Activated T-cell treated with anti-CD3 and anti-CD28 coated beads, Interleukin-2, amount 50 U/mL, for 72 hours (primary cell): Measurements from ENCODE around the gene BABAM2. TPM values are rescaled to one million over a fixed set of nuclear protein-coding genes. Genes with fewer than 3 reads are reported as not detected.

ENCODE experiments used
- ATAC-seq, 2 donors: fragments of 150-1000 bp; cut with Tn5 transposase; replicated peaks in 1 of 2; 2 replicates each; pipeline ENCODE4 v1.10.0; 2021; ENCODE audit warnings: moderate library complexity in 2 of 2, mild to moderate bottlenecking in 1 of 2
- DNase-seq, 2 donors: peaks; one replicate each; pipeline ENCODE4 v3.0.0; 2021 to 2022; ENCODE audit warnings: mixed read lengths in 1 of 2
- H3K27ac Mint-ChIP-seq: one replicate; pipeline ENCODE4 v1.8.0; 2022; ENCODE audit warnings: mild to moderate bottlenecking, moderate library complexity, mixed read lengths
- H3K27me3 Mint-ChIP-seq: one replicate; pipeline ENCODE4 v1.8.0; 2022; ENCODE audit warnings: low read depth, mixed read lengths
- H3K36me3 Mint-ChIP-seq, 2 donors: one replicate each; pipeline ENCODE4 v1.8.0; 2022; ENCODE audit warnings: mixed read lengths in 2 of 2, mild to moderate bottlenecking in 1 of 2; ENCODE audit not compliant: insufficient read depth in 2 of 2
- H3K4me1 Mint-ChIP-seq: one replicate; pipeline ENCODE4 v1.8.0; 2022; ENCODE audit warnings: low read depth, mixed read lengths
- H3K4me3 Mint-ChIP-seq, 2 donors: one replicate each; pipeline ENCODE4 v1.8.0; 2022; ENCODE audit warnings: mild to moderate bottlenecking in 2 of 2, mixed read lengths in 2 of 2, moderate library complexity in 2 of 2
- H3K9me3 Mint-ChIP-seq, 2 donors: one replicate each; pipeline ENCODE4 v1.8.0; 2022; ENCODE audit warnings: mixed read lengths in 2 of 2
- total RNA-seq, 2 donors: library from RNA; stranded (reverse); gene quantifications; one replicate each; pipeline ENCODE4 v1.2.3, GENCODE V29; 2022

Gene BABAM2
- total RNA-seq, 2 donors from 2014 or later = 96.6 to 97.2 TPM

DNA sequence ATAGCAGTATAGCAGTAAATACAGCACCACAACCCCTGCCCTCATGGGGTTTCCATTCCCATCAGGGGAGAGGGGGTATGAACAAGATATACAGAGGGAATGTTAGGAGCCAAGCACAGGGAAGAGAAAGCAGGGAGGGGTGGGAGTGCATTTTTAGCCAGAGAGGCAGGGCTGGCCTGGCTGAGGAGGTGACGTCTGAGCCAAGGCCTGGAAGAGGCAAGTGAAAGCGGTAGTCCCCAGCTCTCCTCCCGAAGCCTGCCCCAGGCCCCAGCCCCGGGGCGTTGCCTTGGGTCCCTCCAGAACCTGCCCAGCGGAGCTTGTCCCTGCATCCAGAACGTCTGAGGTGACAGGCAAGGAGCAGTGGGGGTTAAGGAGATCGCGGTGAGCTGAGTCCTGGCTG is 457.1 kb downstream of the BABAM2 start:
- DNase-seq = no peak
- Mint-ChIP-seq H3K27ac (peak overlapping the region; percentile 83), H3K4me3 (peak overlapping the region; percentile 65 to 66), H3K27me3 (no peaks in the 10 kb centered on the region), H3K4me1 (peaks cover 50% of the 10 kb centered on the region), H3K36me3 (no peaks in the 10 kb centered on the region), H3K9me3 (no peaks in the 10 kb centered on the region)
- ATAC-seq = no peak

DNA sequence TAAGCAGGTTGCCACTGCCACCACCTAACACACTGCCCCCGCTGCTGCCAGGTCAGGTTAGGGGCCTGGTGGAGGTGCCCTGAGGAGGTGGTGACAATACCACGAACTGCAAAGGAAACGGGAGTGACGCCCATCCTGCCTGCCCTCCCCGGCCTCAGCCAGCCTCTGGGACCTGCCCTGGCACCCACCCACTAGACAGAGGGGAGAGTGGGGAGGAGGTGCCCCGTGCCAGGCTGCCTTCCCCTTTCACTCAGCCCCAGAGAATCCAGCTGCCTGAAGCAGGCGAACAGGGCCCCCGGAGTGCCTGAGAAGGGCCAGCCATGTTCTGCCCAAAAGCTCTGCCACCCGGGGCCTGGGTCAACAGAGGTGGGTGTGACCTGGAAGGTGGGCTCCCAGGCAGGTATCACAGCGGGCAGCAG is 457.6 kb downstream of the BABAM2 start:
- DNase-seq = peak; percentile 77 to 78
- Mint-ChIP-seq H3K36me3 (no peaks in the 10 kb centered on the region), H3K9me3 (no peaks in the 10 kb centered on the region), H3K27ac (peak overlapping the region; percentile 83), H3K4me3 (peak overlapping the region; percentile 65 to 66), H3K27me3 (no peaks in the 10 kb centered on the region), H3K4me1 (peaks cover 51% of the 10 kb centered on the region)
- peak; percentile 89 to 92 for ATAC-seq

DNA sequence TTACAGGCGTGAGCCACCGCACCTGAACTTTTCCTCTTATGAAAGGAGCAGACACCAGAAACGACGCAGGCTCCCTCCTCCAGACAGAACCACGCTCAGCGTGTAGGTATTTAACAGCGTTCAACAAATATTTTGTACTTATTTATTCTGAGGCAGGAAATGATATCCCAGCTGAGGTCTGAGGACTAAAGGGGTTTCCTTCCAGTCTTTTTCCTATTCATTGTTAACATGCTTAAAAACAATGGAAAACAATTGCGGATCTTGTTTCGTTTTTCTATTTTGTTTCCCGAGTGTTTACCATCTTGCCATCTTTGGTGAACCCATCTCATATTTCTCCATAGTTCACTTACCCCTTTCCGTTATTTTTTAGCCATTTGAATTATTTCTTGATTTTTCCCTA is 458.4 kb downstream of the BABAM2 start:
- H3K27me3 Mint-ChIP-seq = no peaks in the 10 kb centered on the region
- H3K4me3 Mint-ChIP-seq = peak overlapping the region; percentile 65 to 66
- H3K27ac Mint-ChIP-seq = peak overlapping the region; percentile 83
- ATAC-seq (no peak), DNase-seq (no peak)
- no peaks in the 10 kb centered on the region for H3K9me3 Mint-ChIP-seq
- H3K4me1 Mint-ChIP-seq = peaks cover 51% of the 10 kb centered on the region
- H3K36me3 Mint-ChIP-seq = no peaks in the 10 kb centered on the region

DNA sequence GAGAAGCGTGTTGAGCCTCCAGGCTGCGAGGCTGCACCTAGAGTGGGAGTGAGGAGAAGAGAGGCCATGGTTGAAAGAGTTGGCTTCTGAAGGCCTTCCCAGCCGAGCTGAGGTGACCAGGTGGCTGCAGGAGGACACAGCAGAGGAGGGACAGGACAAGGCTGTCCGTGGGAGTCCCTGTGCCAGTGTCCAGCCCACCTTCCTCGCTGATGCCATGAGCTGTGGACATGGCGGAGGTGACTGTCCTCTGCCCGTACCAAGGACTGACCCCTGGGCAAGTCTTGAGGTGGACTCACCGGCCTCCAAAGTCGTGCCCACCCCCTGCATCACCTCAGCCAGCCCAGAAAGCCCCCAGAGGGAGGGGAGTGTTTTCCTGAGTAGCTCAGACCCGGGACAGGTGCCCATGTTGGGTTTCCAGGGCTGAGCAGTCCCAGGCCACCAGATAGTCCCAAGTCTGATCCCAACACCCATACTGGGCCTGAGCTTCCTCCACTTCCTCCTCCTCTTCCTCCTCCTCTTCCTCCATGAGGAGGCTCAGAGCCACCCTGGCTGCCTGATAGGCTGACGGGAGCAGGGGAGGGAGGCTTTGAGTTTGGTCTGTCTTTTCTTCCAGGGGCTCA is 459.1 kb downstream of the BABAM2 start:
- peak overlapping the region; percentile 83 for H3K27ac Mint-ChIP-seq
- H3K4me1 Mint-ChIP-seq = peaks cover 51% of the 10 kb centered on the region
- H3K9me3 Mint-ChIP-seq = no peaks in the 10 kb centered on the region
- H3K36me3 Mint-ChIP-seq = no peaks in the 10 kb centered on the region
- ATAC-seq (no peak), DNase-seq (no peak)
- H3K4me3 Mint-ChIP-seq = peak overlapping the region; percentile 34 to 65
- no peaks in the 10 kb centered on the region for H3K27me3 Mint-ChIP-seq

DNA sequence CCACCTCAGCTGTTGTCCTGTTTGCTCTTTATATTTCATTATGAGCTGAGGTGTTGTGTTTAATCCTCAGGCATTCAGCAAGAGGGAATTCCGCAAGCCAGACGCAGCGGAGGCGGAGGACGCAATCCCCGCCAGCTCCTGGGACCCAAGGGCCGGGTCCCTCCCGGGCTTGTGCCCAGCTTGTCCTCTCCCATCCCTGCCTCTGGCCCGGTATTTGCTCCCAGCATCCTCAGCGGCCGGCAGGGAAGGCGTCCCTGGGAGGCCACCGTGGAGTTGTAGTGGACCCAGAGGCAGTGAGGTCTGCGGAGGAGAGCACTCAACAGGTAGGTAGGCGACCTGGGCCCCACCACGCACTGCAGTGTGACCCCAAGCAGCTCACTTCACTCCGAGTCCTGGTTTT is 459.7 kb downstream of the BABAM2 start:
- Mint-ChIP-seq H3K36me3 (no peaks in the 10 kb centered on the region), H3K4me1 (peaks cover 51% of the 10 kb centered on the region), H3K4me3 (no peak overlapping the region), H3K27me3 (no peaks in the 10 kb centered on the region), H3K9me3 (no peaks in the 10 kb centered on the region), H3K27ac (no peak overlapping the region)
- no peak for ATAC-seq
- no peak for DNase-seq

DNA sequence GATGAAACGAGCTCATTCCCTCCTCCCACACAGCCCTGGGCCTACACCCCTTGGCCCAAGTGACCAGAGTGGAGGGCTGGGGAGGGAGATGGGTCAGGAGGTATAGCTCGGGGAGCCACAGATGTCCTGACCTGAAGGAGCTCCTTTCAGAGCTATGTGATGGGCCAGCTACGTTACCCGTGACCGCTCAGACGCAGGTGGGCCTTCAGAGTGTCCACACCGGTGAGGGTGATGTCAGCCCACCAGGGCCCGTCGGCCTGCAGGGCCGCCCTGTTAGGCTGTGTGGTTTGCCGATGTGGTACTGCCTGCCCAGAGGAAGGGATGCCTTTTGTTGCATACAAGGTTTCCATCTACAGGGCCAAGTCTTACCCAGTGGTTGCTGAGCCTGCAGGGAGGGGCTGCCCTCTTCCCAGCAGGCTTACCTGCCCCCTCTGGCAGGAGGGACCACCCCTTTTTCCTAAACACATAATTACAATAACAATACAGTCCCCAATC is 460.3 kb downstream of the BABAM2 start:
- no peaks in the 10 kb centered on the region for H3K27me3 Mint-ChIP-seq
- no peaks in the 10 kb centered on the region for H3K36me3 Mint-ChIP-seq
- ATAC-seq = no peak
- peaks cover 55% of the 10 kb centered on the region for H3K4me1 Mint-ChIP-seq
- DNase-seq = no peak
- no peaks in the 10 kb centered on the region for H3K9me3 Mint-ChIP-seq
- H3K4me3 Mint-ChIP-seq = no peak overlapping the region
- H3K27ac Mint-ChIP-seq = peak overlapping the region; percentile 19

DNA sequence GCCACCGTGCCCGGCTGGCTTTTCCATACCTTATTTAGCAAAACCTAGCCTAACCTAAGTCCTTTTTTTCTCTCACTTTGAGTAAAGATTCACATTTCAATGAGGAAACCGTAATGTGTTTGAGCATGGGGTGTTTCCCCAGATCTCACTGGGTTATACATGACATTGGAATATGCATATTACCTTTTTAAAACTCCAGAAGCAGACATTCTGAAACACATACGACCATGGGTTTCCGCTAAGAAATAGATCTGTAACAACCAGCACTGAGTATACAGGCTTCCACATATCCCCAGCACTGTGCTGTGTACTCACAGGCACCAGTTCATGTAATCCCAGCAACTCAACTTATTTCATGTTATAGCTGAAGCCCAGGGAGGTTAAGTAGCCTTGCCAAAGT is 461.1 kb downstream of the BABAM2 start:
- DNase-seq (no peak), ATAC-seq (peak; percentile 5 to 10)
- peak overlapping the region; percentile 85 for H3K27ac Mint-ChIP-seq

DNA sequence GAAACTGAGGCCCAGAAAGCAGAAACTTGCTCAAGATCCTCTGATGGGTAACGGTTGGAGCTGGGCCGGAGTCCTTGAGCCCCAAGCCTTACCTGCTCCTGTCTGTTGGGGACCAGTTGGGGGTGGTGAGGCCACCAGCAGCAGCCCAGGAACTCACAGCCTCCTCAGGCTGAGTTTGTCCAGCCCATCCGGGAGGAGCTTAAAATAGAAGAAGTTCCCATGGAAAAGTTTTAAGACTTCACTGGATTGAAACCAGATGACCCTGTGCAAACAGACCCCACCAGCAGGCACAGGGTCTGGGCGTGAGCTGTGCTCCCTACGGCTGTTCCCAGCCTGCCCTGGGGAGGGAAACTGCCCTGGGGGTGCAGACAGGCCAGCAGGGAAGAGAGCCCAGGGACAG is 461.6 kb downstream of the BABAM2 start:
- Mint-ChIP-seq H3K4me1 (peaks cover 59% of the 10 kb centered on the region), H3K36me3 (no peaks in the 10 kb centered on the region), H3K4me3 (no peak overlapping the region), H3K27me3 (no peaks in the 10 kb centered on the region), H3K27ac (no peak overlapping the region), H3K9me3 (no peaks in the 10 kb centered on the region)
- ATAC-seq (no peak), DNase-seq (no peak)

More for the DNA sequence above, 461.1 kb downstream of the BABAM2 start:
- peak overlapping the region; percentile 40 to 47 for H3K4me3 Mint-ChIP-seq
- H3K9me3 Mint-ChIP-seq = no peaks in the 10 kb centered on the region
- no peaks in the 10 kb centered on the region for H3K27me3 Mint-ChIP-seq
- H3K4me1 Mint-ChIP-seq = peaks cover 61% of the 10 kb centered on the region
- no peaks in the 10 kb centered on the region for H3K36me3 Mint-ChIP-seq

DNA sequence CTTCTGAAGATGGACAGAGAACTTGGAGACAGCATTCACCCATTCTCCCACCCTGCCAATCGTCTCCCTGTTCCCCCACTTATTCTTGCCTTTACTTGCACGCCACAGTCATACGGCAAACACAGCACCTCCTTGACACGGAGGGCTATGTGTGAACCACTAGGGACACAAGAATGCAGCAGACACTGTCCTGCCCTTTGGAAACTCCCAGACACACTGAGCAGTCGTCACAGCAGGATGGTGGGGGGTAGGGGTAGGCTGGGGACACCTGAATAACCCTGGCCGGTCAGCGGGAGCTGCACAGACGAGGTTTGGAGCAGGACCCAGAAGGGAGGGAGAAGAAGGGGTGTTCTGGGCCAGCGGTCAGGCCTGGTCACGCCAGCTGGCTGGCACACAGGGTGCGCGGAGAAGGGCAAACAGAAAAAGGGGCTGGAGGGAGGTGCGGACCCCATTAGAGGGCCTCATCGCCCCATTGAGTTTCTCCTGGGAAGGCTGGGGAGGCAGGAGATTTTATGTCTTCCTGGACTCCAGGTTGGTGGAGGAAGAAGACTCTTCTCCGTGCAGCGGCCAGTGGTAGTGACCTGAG is 462.2 kb downstream of the BABAM2 start:
- H3K27me3 Mint-ChIP-seq = no peaks in the 10 kb centered on the region
- no peaks in the 10 kb centered on the region for H3K9me3 Mint-ChIP-seq
- no peaks in the 10 kb centered on the region for H3K36me3 Mint-ChIP-seq
- ATAC-seq (no peak), DNase-seq (no peak)
- no peak overlapping the region for H3K27ac Mint-ChIP-seq
- H3K4me3 Mint-ChIP-seq = no peak overlapping the region
- peaks cover 55% of the 10 kb centered on the region for H3K4me1 Mint-ChIP-seq

DNA sequence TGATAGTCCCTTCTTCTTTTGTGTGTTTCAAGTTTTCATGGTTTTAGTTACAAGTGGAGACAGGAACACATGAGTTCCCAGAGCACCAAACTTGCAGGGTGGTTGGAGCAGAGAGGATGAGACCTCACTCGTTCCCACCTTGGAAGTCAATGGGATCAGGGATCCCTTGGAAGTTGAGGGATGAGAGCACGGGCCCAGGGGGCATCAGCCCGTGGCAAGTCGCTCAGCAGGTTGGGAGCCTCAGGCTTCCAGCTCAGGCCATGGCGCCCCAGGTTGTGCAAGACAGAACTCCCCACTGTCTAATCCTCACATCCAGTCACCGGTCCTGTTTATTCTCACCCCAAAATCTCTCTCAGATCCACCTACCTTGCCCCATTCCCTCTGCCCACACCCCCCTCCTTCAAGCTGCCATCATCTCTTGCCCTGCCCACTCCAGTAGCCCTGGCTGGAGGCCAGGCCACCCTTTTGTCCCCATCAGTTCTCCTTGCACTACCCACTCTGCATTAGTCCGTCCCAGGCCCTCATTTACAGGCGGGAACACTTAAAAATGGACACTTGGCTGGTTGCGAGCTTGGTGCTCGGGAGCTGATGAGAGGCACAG is 464.5 kb downstream of the BABAM2 start:
- ATAC-seq (no peak), DNase-seq (no peak)
- Mint-ChIP-seq H3K36me3 (peaks cover 0 to 2% of the 10 kb centered on the region in 2 donors), H3K4me1 (peaks cover 58% of the 10 kb centered on the region), H3K9me3 (no peaks in the 10 kb centered on the region), H3K27me3 (no peaks in the 10 kb centered on the region), H3K4me3 (no peak overlapping the region), H3K27ac (no peak overlapping the region)

DNA sequence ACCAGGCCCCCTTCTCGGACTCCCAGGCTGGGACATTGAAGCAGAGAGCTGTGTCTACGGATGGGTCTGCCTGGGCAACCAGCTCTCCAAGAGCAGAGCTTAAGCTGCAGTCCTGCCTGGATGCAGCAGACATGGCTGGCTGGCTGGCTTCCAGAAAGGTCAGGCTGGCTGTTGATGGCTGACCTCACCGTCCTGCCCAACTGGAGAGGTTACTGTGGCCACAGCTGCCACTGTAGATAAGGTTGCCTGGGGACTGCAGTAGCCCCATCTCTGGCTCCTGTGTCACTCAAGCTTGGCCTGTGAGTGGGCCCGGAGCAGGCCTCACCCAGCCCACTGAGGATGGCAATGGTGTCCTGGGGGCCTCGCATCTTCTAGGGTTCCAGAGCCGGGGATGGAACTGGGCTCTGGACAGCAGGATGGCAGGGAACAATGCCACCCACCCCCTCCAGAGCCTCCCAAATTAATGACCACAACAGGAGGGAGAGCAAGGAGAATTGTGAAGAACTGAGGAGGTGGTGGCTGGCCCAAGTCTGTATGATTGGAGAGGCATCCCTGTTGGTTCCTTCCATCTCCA is 465.1 kb downstream of the BABAM2 start:
- Mint-ChIP-seq H3K36me3 (peaks cover 0 to 2% of the 10 kb centered on the region in 2 donors), H3K9me3 (no peaks in the 10 kb centered on the region), H3K27ac (no peak overlapping the region), H3K27me3 (no peaks in the 10 kb centered on the region), H3K4me1 (peaks cover 64% of the 10 kb centered on the region), H3K4me3 (no peak overlapping the region)
- no peak for ATAC-seq
- no peak for DNase-seq

DNA sequence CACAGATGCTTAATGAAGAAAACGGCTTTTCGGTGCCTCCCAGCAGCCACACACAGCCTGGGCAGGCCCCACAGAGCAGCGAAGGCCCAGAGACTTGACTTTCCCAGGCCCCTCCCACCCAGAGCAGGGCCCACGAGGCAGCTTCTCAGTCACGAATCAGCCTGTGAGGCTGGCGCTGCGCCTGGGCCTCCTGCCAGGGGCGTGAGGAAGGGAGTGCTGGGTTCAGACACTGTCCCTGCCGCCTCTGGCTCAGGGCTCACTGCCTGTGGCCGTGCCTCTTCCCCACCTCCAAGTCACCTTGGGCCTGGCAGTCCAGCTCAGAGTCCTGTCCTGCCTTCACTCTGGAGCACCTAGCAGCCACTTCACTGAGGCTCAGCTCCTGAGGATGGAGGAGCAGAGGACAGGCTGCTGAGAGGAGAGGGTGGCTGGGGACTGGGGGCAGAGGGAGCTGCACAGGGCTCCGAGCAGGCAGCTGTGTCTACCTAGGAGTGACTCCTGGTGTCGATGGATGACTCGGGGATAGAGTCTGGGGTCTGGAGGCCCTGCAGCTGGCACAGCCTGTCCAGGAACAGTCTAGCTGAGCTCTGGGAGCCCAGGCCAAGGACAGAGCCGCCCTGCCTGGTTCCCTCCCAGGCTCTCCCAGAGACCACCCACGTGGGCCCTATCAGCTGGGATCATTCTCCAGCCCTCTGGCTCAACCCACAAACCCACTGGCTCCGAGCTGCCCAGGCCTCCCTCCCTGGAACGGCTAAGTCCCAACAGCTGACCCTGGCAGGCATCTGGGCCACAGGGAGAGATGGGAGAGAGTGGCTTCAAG is 465.8 kb downstream of the BABAM2 start:
- no peak overlapping the region for H3K4me3 Mint-ChIP-seq
- H3K4me1 Mint-ChIP-seq = peaks cover 65% of the 10 kb centered on the region
- no peak overlapping the region for H3K27ac Mint-ChIP-seq
- DNase-seq = peak; percentile 47 to 54
- no peaks in the 10 kb centered on the region for H3K9me3 Mint-ChIP-seq
- H3K27me3 Mint-ChIP-seq = no peaks in the 10 kb centered on the region
- ATAC-seq = peak; percentile 18 to 27
- H3K36me3 Mint-ChIP-seq = peaks cover 0 to 2% of the 10 kb centered on the region in 2 donors

DNA sequence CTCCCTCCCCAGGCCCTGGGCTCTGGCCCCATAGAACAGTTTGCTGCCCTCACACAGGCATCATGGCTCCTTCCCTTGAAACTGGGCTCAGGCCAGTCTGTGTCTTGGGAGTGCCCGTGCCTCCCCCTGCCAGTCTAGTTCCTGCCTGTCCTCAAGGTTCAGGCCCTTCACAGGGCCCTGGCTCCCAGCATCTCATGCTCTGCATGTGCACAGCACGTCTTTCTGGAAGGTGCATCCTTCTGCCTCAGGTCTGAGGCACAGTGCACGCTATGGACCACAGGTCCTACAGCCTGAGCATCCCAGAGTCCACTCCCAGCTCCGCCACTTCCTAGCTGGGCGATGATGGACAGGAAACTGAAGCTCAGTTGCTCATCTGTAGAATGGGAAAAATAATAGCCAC is 466.5 kb downstream of the BABAM2 start:
- H3K4me3 Mint-ChIP-seq = no peak overlapping the region
- no peak for DNase-seq
- no peak for ATAC-seq
- H3K36me3 Mint-ChIP-seq = peaks cover 0 to 2% of the 10 kb centered on the region in 2 donors
- H3K27me3 Mint-ChIP-seq = no peaks in the 10 kb centered on the region
- H3K9me3 Mint-ChIP-seq = no peaks in the 10 kb centered on the region
- no peak overlapping the region for H3K27ac Mint-ChIP-seq
- peaks cover 64% of the 10 kb centered on the region for H3K4me1 Mint-ChIP-seq
